Measurements from ENCODE around the gene LAPTM5. TPM values are rescaled to one million over a fixed set of nuclear protein-coding genes. Genes with fewer than 3 reads are reported as not detected.

Gene LAPTM5
- total and polyA plus RNA-seq, 2 donors (not counting 1 experiment from before 2014, with no cell fraction given), result 1,384 to 1,519 TPM

- POLR2A ChIA-PET, result no interaction called here
- ATAC-seq (ENCODE audit: low read depth), result no peak
These were observed 41.0 kb upstream of the LAPTM5 start for GRCh38 chr1:30798389-30799232.

DNA sequence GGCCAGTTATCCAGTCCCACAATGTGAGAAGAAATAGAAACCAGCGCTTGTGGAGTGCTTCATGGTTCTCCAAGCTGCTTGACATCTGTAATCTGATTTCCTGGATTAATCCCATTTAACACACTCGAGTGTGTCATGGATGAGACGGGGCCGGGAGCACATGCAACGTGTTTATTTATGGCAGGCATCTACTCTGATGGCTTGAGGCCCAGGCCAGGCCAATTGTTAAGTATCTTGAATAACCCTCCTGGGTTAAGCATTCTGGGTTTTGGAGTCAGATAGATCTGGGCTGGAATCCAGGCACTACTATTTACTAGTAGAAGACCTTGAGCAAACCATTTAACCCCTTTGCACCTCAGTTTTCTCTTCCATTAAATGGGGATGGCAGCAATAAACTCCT is 37.5 kb upstream of the LAPTM5 start:
- H3K4me3 Mint-ChIP-seq, result no peak overlapping the region
- POLR2A ChIA-PET, result no interaction called here
- Histone ChIP-seq H4K20me1 (ENCODE audit: control insufficient read depth, insufficient read depth, low read length, poor library complexity, severe bottlenecking) (no peaks in the 10 kb centered on the region), H3K4me2 (replicated peaks; ENCODE audit: low read depth, low read length, poor library complexity, severe bottlenecking) (no peak overlapping the region), H3K27me3 (replicated peaks in 1 of 4; ENCODE audit: control extremely low read depth in 1 of 4, control insufficient read depth in 3 of 4, insufficient read depth in 4 of 4, low read length in 3 of 4) (peaks cover 0 to 3% (median 0%) of the 10 kb centered on the region in 4 experiments), H3K36me3 (replicated peaks in 1 of 2; ENCODE audit: control extremely low read depth in 1 of 2, control insufficient read depth in 1 of 2, extremely low read depth in 1 of 2, insufficient read depth in 2 of 2, low read length in 1 of 2) (no peaks in the 10 kb centered on the region), H3K9ac (ENCODE audit: low read length) (no peak overlapping the region), H3K27ac (ENCODE audit: low read length in 2 of 2) (no peak overlapping the region), H3K4me3 (ENCODE audit: control extremely low read depth in 1 of 5, extremely low read depth in 1 of 5, insufficient read depth in 1 of 5, low read depth in 2 of 5, low read length in 4 of 5) (no peak overlapping the region), H3K9me3 (ENCODE audit: control extremely low read depth in 1 of 3, control insufficient read depth in 2 of 3, insufficient read depth in 1 of 3, low read length in 2 of 3) (no peaks in the 10 kb centered on the region), H3K79me2 (ENCODE audit: control insufficient read depth, insufficient read depth, low read length) (no peaks in the 10 kb centered on the region), H3K4me1 (ENCODE audit: control insufficient read depth in 2 of 2, insufficient read depth in 2 of 2, low read length in 2 of 2) (peaks cover 14 to 18% of the 10 kb centered on the region in 2 donors), H2AFZ (ENCODE audit: insufficient read depth, low read depth, low read length, poor library complexity, severe bottlenecking) (no peak overlapping the region)
- WGBS (ENCODE audit: insufficient coverage), result 91% methylated on average over 5 of the region's 5 CpGs
- intact Hi-C loops (cut with micrococcal nuclease), result no loop called here
- H3K27ac Mint-ChIP-seq, result no peak overlapping the region
- ATAC-seq (ENCODE audit: low read depth), result no peak
- no peak for DNase-seq
- peaks cover 15% of the 10 kb centered on the region for H3K4me1 Mint-ChIP-seq
- peaks cover 3% of the 10 kb centered on the region for H3K27me3 Mint-ChIP-seq
- H3K9me3 Mint-ChIP-seq (ENCODE audit: insufficient read depth), result no peaks in the 10 kb centered on the region
- CTCF ChIA-PET, result interaction anchor here (1.2 to 2.4 kb wide), 4 partner anchors 12 to 134 kb away, joined by 3 to 8 read pairs (median 6); no protein-coding TSS in a partner anchor
- TF ChIP-seq, protein P1, sequence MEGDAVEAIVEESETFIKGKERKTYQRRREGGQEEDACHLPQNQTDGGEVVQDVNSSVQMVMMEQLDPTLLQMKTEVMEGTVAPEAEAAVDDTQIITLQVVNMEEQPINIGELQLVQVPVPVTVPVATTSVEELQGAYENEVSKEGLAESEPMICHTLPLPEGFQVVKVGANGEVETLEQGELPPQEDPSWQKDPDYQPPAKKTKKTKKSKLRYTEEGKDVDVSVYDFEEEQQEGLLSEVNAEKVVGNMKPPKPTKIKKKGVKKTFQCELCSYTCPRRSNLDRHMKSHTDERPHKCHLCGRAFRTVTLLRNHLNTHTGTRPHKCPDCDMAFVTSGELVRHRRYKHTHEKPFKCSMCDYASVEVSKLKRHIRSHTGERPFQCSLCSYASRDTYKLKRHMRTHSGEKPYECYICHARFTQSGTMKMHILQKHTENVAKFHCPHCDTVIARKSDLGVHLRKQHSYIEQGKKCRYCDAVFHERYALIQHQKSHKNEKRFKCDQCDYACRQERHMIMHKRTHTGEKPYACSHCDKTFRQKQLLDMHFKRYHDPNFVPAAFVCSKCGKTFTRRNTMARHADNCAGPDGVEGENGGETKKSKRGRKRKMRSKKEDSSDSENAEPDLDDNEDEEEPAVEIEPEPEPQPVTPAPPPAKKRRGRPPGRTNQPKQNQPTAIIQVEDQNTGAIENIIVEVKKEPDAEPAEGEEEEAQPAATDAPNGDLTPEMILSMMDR (IDR thresholded peaks at IDR 0.05), result no peak
- no peak for TF ChIP-seq EZH2 (IDR thresholded peaks at IDR 0.05; ENCODE audit: borderline replicate concordance, insufficient read depth, low read depth, low read length, poor library complexity, severe bottlenecking)

More at GRCh38 chr1:30798389-30799232, 41.0 kb upstream of the LAPTM5 start:
- Histone ChIP-seq H3K79me2 (ENCODE audit: control insufficient read depth, insufficient read depth, low read length) (no peaks in the 10 kb centered on the region), H3K27me3 (replicated peaks in 1 of 4; ENCODE audit: control extremely low read depth in 1 of 4, control insufficient read depth in 3 of 4, insufficient read depth in 4 of 4, low read length in 3 of 4) (peaks cover 0 to 22% (median 4%) of the 10 kb centered on the region in 4 experiments), H3K4me1 (ENCODE audit: control insufficient read depth in 2 of 2, insufficient read depth in 2 of 2, low read length in 2 of 2) (peaks cover 3 to 6% of the 10 kb centered on the region in 2 donors), H3K9ac (ENCODE audit: low read length) (no peak overlapping the region), H3K27ac (ENCODE audit: low read length in 2 of 2) (no peak overlapping the region), H3K4me3 (ENCODE audit: control extremely low read depth in 1 of 5, extremely low read depth in 1 of 5, insufficient read depth in 1 of 5, low read depth in 2 of 5, low read length in 4 of 5) (no peak overlapping the region), H3K36me3 (replicated peaks in 1 of 2; ENCODE audit: control extremely low read depth in 1 of 2, control insufficient read depth in 1 of 2, extremely low read depth in 1 of 2, insufficient read depth in 2 of 2, low read length in 1 of 2) (no peaks in the 10 kb centered on the region), H4K20me1 (ENCODE audit: control insufficient read depth, insufficient read depth, low read length, poor library complexity, severe bottlenecking) (no peaks in the 10 kb centered on the region), H3K9me3 (ENCODE audit: control extremely low read depth in 1 of 3, control insufficient read depth in 2 of 3, insufficient read depth in 1 of 3, low read length in 2 of 3) (no peaks in the 10 kb centered on the region), H2AFZ (ENCODE audit: insufficient read depth, low read depth, low read length, poor library complexity, severe bottlenecking) (no peak overlapping the region), H3K4me2 (replicated peaks; ENCODE audit: low read depth, low read length, poor library complexity, severe bottlenecking) (no peak overlapping the region)
- H3K9me3 Mint-ChIP-seq (ENCODE audit: insufficient read depth), result no peaks in the 10 kb centered on the region
- H3K27ac Mint-ChIP-seq, result no peak overlapping the region
- H3K27me3 Mint-ChIP-seq, result peaks cover 8% of the 10 kb centered on the region
- CTCF ChIA-PET, result interaction anchor here (1.2 to 12.5 kb wide), 5 partner anchors 13 to 114 kb away, joined by 3 to 337 read pairs (median 20); no protein-coding TSS in a partner anchor
- intact Hi-C loops (cut with micrococcal nuclease), result no loop called here
- no peak overlapping the region for H3K4me3 Mint-ChIP-seq
- DNase-seq, result no peak
- WGBS (ENCODE audit: insufficient coverage), result 69% methylated on average over 9 of the region's 9 CpGs
- TF ChIP-seq EZH2 (IDR thresholded peaks at IDR 0.05; ENCODE audit: borderline replicate concordance, insufficient read depth, low read depth, low read length, poor library complexity, severe bottlenecking), result no peak
- TF ChIP-seq, protein P1 (IDR thresholded peaks at IDR 0.05), result no peak
- peaks cover 4% of the 10 kb centered on the region for H3K4me1 Mint-ChIP-seq

Data from B cell (primary cell).